Keratinocyte (primary cell): ENCODE data around the gene SYNJ2.

ENCODE experiments used
- CTCF ChIP-seq, 3 experiments: IDR thresholded peaks in 1 of 3; conservative IDR thresholded peaks in 1 of 3; optimal IDR thresholded peaks in 1 of 3; 2 replicates in 2 of 3; 3 replicates in 1 of 3; pipeline versions ENCODE3 to v1.5.1; 2011; ENCODE audit warnings: low read length in 3 of 3, mild to moderate bottlenecking in 3 of 3, moderate library complexity in 2 of 3, control low read depth in 1 of 3, inconsistent platforms in 1 of 3; ENCODE audit not compliant: insufficient read depth in 2 of 3; ENCODE audit errors: extremely low read depth in 1 of 3
- EZH2 ChIP-seq: IDR thresholded peaks from one replicate; pipeline ENCODE4 v1.6.1; 2012; ENCODE audit warnings: inconsistent platforms, mild to moderate bottlenecking, low read length, moderate library complexity

GRCh38 chr6:158046201-158047126, 64.8 kb downstream of the SYNJ2 start:
- TF ChIP-seq CTCF (optimal IDR thresholded peaks at IDR 0.05 in 1 of 3, IDR thresholded peaks at IDR 0.05 in 1 of 3, conservative IDR thresholded peaks at IDR 0.05 in 1 of 3; ENCODE audit: extremely low read depth in 1 of 3, insufficient read depth in 2 of 3, low read length in 3 of 3) (no peak), EZH2 (no peak)
